Osteoblast (primary cell): ENCODE data around the gene TUBGCP6. TPM values are rescaled to one million over a fixed set of nuclear protein-coding genes. Genes with fewer than 3 reads are reported as not detected.

Source experiments
- DNase-seq: peaks from one replicate; pipeline ENCODE4 v3.0.0; 2011; ENCODE audit warnings: low spot score, mixed read lengths; ENCODE audit not compliant: insufficient read length; ENCODE audit errors: missing footprints
- H2AFZ ChIP-seq: 2 replicates; pipeline ENCODE4 v1.6.0; 2011; ENCODE audit warnings: mild to moderate bottlenecking, low read length
- H3K27ac ChIP-seq: 2 replicates; pipeline ENCODE4 v1.5.1; 2011; ENCODE audit warnings: mild to moderate bottlenecking, low read depth, low read length, moderate library complexity
- H3K27me3 ChIP-seq: 2 replicates; pipeline ENCODE4 v1.6.0; 2012; ENCODE audit warnings: mild to moderate bottlenecking, control low read depth, inconsistent platforms, low read length, moderate library complexity; ENCODE audit not compliant: insufficient read depth
- H3K36me3 ChIP-seq: 2 replicates; pipeline ENCODE4 v1.5.1; 2011; ENCODE audit warnings: mild to moderate bottlenecking, low read length, control low read depth, moderate library complexity; ENCODE audit not compliant: insufficient read depth
- H3K4me1 ChIP-seq: 2 replicates; pipeline ENCODE4 v1.5.1; 2011; ENCODE audit warnings: mild to moderate bottlenecking, low read length, control low read depth, moderate library complexity; ENCODE audit not compliant: insufficient read depth
- H3K4me2 ChIP-seq: 2 replicates; pipeline ENCODE4 v1.6.0; 2011; ENCODE audit warnings: mild to moderate bottlenecking, low read length; ENCODE audit not compliant: insufficient read depth
- H3K4me3 ChIP-seq: fragments of 200-600 bp; sonication (generic); 3 replicates; pipeline ENCODE4 v1.5.1; 2012; ENCODE audit warnings: mild to moderate bottlenecking, low read length, inconsistent platforms; ENCODE audit not compliant: insufficient read depth
- H3K79me2 ChIP-seq: 2 replicates; pipeline ENCODE4 v1.6.0; 2012; ENCODE audit warnings: mild to moderate bottlenecking, low read length, control low read depth, inconsistent platforms; ENCODE audit not compliant: insufficient read depth
- H3K9me3 ChIP-seq: 2 replicates; pipeline ENCODE4 v1.5.1; 2011; ENCODE audit warnings: low read depth, low read length, control low read depth
- H4K20me1 ChIP-seq: 2 replicates; pipeline ENCODE4 v1.6.0; 2012; ENCODE audit warnings: mild to moderate bottlenecking, low read length, control low read depth; ENCODE audit not compliant: insufficient read depth
- total RNA-seq: library from RNA; depleted of rRNA; stranded (reverse); fragments of >200 nt; gene quantifications from 2 replicates; pipeline ENCODE4 v1.2.3, GENCODE V29; 2012
- TF ChIP-seq, protein P1 (sequence below): IDR thresholded peaks from 2 replicates; pipeline ENCODE4 v1.5.1; 2011; ENCODE audit warnings: mild to moderate bottlenecking, low read depth, low read length, moderate library complexity; ENCODE audit errors: extremely low read depth

TUBGCP6 gene
- total RNA-seq, 1 donor: 28.2 TPM

DNA sequence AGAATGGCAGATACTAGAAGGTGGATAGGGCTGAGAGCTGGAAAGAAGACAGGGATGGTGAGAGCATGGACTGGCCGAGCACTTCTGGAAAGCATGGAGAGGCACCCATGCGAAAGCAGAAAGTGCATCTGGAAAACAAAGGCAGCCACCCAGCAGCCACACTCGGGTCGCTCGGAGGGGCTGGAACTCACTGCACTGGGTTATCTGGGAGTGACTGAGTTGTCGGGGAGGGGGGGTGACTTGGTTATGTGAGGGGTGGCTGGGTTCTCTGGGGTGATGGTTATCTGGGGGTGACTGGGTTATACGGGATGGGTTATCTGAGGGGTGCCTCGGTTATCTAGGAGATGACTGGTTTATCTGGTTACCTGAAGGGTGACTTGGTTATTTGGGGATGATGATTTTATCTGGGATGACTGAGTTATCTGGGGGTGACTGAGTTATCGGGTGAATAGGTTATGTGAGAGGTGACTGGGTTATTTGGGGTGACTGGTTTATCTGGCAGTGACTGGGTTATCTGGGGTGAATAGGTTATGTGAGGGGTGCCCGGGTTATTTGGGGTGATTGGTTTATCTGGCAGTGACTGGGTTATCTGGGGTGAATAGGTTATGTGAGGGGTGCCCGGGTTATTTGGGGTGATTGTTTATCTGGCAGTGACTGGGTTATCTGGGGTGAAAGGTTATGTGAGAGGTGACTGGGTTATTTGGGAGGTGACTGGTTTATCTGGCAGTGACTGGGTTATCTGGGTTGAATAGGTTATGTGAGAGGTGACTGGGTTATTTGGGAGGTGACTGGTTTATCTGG, 76.9 kb downstream of the TUBGCP6 start:
- H3K79me2 ChIP-seq: no peaks in the 10 kb centered on the region
- H3K4me2 ChIP-seq: no peak overlapping the region
- no peaks in the 10 kb centered on the region for H4K20me1 ChIP-seq
- no peaks in the 10 kb centered on the region for H3K4me1 ChIP-seq
- H3K4me3 ChIP-seq: no peak overlapping the region
- H2AFZ ChIP-seq: no peak overlapping the region
- TF ChIP-seq, protein P1, sequence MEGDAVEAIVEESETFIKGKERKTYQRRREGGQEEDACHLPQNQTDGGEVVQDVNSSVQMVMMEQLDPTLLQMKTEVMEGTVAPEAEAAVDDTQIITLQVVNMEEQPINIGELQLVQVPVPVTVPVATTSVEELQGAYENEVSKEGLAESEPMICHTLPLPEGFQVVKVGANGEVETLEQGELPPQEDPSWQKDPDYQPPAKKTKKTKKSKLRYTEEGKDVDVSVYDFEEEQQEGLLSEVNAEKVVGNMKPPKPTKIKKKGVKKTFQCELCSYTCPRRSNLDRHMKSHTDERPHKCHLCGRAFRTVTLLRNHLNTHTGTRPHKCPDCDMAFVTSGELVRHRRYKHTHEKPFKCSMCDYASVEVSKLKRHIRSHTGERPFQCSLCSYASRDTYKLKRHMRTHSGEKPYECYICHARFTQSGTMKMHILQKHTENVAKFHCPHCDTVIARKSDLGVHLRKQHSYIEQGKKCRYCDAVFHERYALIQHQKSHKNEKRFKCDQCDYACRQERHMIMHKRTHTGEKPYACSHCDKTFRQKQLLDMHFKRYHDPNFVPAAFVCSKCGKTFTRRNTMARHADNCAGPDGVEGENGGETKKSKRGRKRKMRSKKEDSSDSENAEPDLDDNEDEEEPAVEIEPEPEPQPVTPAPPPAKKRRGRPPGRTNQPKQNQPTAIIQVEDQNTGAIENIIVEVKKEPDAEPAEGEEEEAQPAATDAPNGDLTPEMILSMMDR: no peak
- peaks cover 14% of the 10 kb centered on the region for H3K27me3 ChIP-seq
- peak; percentile 44 for DNase-seq
- H3K9me3 ChIP-seq: no peaks in the 10 kb centered on the region
- no peak overlapping the region for H3K27ac ChIP-seq
- H3K36me3 ChIP-seq: no peaks in the 10 kb centered on the region

Other genes starting within 250 kb of the TUBGCP6 start
- not detected in 2 replicates for gene IL17REL, start 232.3 kb downstream of the TUBGCP6 start, total RNA-seq
- not detected in 2 replicates for gene TTLL8, start 186.7 kb downstream of the TUBGCP6 start, total RNA-seq
- under 0.01 and 0.88 TPM in 2 replicates for gene MLC1, start 159.6 kb downstream of the TUBGCP6 start, total RNA-seq
- 0.36 and 0.59 TPM in 2 replicates for gene MOV10L1, start 155.0 kb downstream of the TUBGCP6 start, total RNA-seq
- under 0.01 and 0.29 TPM in 2 replicates for gene PANX2, start 74.3 kb downstream of the TUBGCP6 start, total RNA-seq
- 13.6 and 13.8 TPM in 2 replicates for gene TRABD, start 59.1 kb downstream of the TUBGCP6 start, total RNA-seq
- 13.0 and 15.6 TPM in 2 replicates for gene SELENOO, start 44.0 kb downstream of the TUBGCP6 start, total RNA-seq
- gene HDAC10, start 6.2 kb upstream of the TUBGCP6 start, total RNA-seq: 19.2 and 20.6 TPM in 2 replicates
- 24.8 and 34.0 TPM in 2 replicates for gene MAPK12, start 16.7 kb upstream of the TUBGCP6 start, total RNA-seq
- gene MAPK11, start 25.4 kb upstream of the TUBGCP6 start, total RNA-seq: 2.9 and 6.2 TPM in 2 replicates
- gene PLXNB2, start 62.6 kb upstream of the TUBGCP6 start, total RNA-seq: 166 and 209 TPM in 2 replicates
- gene DENND6B, start 82.0 kb upstream of the TUBGCP6 start, total RNA-seq: 5.9 and 6.5 TPM in 2 replicates
- 51.0 and 61.2 TPM in 2 replicates for gene PPP6R2, start 98.3 kb upstream of the TUBGCP6 start, total RNA-seq
- 74.3 and 93.0 TPM in 2 replicates for gene SBF1, start 230.0 kb upstream of the TUBGCP6 start, total RNA-seq
- 9.1 and 9.4 TPM in 2 replicates for gene ADM2, start 236.5 kb upstream of the TUBGCP6 start, total RNA-seq
- gene MIOX, start 241.8 kb upstream of the TUBGCP6 start, total RNA-seq: under 0.01 TPM in 1 of 2 replicates, not detected in the other